Activated T-helper 2 cell treated with anti-CD3 and anti-CD28 coated beads, Interferon-gamma antibody, Interleukin-2, Interleukin-4, amounts not matched to agents 10 μg/mL and 5 μg/mL and 100 μg/mL, durations not matched to agents 14 hours and 24 hours and 36 hours (primary cell): ENCODE measurements around the gene TMEM203. TPM values are rescaled to one million over a fixed set of nuclear protein-coding genes. Genes with fewer than 3 reads are reported as not detected.

Experiments used
- DNase-seq: peaks from one replicate; pipeline ENCODE4 v3.0.0; 2021; ENCODE audit warnings: low spot score
- H3K27ac Mint-ChIP-seq: one replicate; pipeline ENCODE4 v1.8.0; 2021; ENCODE audit warnings: mixed read lengths
- H3K27me3 Mint-ChIP-seq: one replicate; pipeline ENCODE4 v1.8.0; 2021; ENCODE audit warnings: low read depth, mixed read lengths
- H3K36me3 Mint-ChIP-seq: one replicate; pipeline ENCODE4 v1.8.0; 2021; ENCODE audit warnings: low read depth, mixed read lengths
- H3K4me1 Mint-ChIP-seq: one replicate; pipeline ENCODE4 v1.8.0; 2021; ENCODE audit warnings: low read depth, mixed read lengths
- H3K4me3 Mint-ChIP-seq: one replicate; pipeline ENCODE4 v1.8.0; 2021; ENCODE audit warnings: low read depth, mild to moderate bottlenecking, moderate library complexity, mixed read lengths
- H3K9me3 Mint-ChIP-seq: one replicate; pipeline ENCODE4 v1.8.0; 2021; ENCODE audit warnings: mixed read lengths
- intact Hi-C: fragments of 100-400 bp; cut with micrococcal nuclease; formaldehyde crosslinking; loops from one replicate; pipeline ENCODE4 v1.15.1; 2023
- total RNA-seq: library from RNA; stranded (reverse); gene quantifications from 2 replicates; pipeline ENCODE4 v1.2.3, GENCODE V29; 2022

The TMEM203 gene
- total RNA-seq, 1 donor from 2014 or later, result 34.9 TPM

DNA sequence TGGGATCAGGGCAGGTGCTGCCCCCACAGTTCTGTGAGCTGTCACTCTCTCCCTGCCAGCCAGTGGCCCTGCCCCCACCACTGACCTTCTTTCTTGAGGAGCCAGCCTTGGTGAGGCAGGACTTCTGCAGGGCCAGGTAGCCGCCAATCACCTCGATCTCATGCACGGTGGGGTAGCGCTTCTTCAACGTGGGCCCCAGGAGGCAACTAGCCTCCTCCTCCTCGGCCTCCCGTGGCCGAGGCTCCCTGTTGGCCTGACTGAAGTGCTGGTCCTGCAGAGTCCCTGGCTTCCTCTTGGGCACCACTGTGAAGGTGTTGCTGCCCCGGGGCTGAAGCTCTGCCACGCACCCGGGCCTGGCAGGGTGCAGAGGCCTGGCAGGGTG is 6.6 kb downstream of the TMEM203 start:
- DNase-seq, result no peak
- Mint-ChIP-seq H3K4me3 (no peak overlapping the region), H3K9me3 (no peaks in the 10 kb centered on the region), H3K36me3 (peaks cover 5% of the 10 kb centered on the region), H3K27me3 (no peaks in the 10 kb centered on the region), H3K27ac (no peak overlapping the region), H3K4me1 (peaks cover 12% of the 10 kb centered on the region)
- intact Hi-C loops, result no loop called here

DNA sequence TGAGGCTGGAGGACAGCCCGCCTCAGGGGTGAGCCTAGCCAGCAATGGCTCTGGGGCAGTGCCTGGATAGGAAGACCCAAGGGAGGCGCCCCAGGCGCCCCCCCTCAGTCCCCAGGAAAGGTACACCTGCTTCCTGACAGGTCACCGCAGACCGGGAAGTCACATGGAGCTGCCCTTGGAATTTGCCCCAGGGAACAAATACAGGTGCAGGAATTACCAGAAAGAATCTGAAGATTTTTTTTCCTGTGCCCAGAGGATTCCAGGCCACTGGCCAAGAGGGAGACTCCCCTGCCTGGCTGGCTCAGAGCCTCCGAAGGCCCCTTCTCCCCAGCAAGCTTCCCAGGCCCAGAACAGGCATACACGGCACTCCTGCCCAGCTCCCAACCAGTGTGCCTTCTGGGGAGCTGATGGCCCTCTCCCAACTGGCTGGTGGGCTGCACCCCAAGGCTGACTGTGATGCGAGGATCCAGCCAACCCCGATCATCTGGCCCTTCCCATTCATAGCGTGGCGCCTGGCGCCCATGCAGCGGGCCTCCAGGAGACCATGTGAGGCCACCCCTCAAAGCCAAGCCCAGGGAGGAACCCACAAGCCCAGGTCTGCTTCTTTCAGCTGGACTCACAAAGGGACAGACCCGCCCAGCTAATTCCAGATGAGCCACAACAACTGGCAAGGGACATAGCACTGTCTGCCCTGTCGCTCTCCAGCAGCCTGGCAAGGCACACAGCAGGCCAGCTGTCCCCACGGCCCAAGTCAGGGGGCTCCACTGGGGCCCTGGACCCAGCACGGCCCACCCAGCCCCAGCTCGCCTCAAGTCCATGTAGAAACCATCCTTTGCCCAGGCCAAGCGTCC is 7.2 kb downstream of the TMEM203 start:
- Mint-ChIP-seq H3K4me3 (no peak overlapping the region), H3K36me3 (peaks cover 5% of the 10 kb centered on the region), H3K4me1 (peaks cover 11% of the 10 kb centered on the region), H3K9me3 (no peaks in the 10 kb centered on the region), H3K27ac (no peak overlapping the region), H3K27me3 (no peaks in the 10 kb centered on the region)
- intact Hi-C loops, result no loop called here
- DNase-seq, result no peak

DNA sequence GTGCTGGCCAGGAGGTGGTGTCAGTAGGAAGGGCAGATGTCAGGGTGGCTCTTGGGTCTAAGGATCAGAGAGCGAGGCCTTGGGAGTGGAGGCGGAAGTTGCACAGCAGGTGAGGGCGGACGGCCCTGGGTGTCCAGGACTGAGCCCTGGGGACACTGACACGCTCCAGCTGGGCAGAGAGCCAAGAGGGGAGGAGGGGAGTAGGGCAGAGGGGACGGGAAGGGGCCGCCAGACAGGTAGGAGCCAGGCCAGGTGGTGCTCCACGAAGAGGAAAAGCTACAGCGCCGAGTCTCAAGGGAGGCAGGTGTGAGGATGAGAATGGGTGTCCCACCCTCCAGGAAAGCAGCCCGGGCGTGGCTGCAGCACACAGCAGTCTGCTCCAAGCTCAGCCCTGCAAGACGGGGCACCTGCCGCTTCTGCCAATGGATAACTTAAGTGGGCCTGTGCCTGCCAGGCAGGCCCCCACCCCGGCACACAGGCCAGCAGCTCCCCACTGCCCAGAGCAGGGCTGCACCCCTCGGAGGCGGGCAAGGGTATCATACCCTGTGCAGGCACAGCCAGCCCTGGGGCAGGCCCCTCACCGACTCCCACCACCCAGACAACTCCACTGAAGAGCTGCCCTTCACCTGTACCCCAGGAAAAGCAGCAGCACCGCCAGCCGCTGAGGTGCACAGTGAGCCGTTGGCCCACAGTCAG is 9.8 kb downstream of the TMEM203 start:
- intact Hi-C loops, result no loop called here
- Mint-ChIP-seq H3K9me3 (no peaks in the 10 kb centered on the region), H3K4me3 (no peak overlapping the region), H3K4me1 (peaks cover 7% of the 10 kb centered on the region), H3K36me3 (peaks cover 6% of the 10 kb centered on the region), H3K27ac (no peak overlapping the region), H3K27me3 (no peaks in the 10 kb centered on the region)
- no peak for DNase-seq

DNA sequence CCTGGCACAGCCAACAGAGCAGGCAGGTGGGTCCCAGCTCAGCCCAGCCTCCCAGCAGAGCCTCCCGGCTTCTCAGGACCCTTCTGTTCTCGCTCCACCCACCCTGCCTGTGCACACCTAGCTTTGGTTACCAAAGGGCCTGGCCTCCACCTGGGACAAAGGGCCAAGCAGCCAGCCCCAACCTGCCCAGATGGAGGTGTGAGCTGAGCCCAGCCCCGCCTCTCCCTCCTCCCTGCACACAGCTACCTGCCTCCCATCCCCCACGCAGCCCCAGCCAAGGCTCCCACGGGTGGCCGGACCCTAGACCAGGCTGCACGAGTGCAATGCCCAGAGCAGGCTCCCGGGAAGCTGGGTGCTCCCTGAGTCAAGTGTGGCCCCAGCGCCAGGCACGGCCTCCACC is 10.5 kb downstream of the TMEM203 start:
- peaks cover 9% of the 10 kb centered on the region for H3K36me3 Mint-ChIP-seq
- peaks cover 10% of the 10 kb centered on the region for H3K4me1 Mint-ChIP-seq
- intact Hi-C loops, result no loop called here
- no peaks in the 10 kb centered on the region for H3K27me3 Mint-ChIP-seq
- no peak for DNase-seq
- no peak overlapping the region for H3K4me3 Mint-ChIP-seq
- no peak overlapping the region for H3K27ac Mint-ChIP-seq
- H3K9me3 Mint-ChIP-seq, result no peaks in the 10 kb centered on the region

DNA sequence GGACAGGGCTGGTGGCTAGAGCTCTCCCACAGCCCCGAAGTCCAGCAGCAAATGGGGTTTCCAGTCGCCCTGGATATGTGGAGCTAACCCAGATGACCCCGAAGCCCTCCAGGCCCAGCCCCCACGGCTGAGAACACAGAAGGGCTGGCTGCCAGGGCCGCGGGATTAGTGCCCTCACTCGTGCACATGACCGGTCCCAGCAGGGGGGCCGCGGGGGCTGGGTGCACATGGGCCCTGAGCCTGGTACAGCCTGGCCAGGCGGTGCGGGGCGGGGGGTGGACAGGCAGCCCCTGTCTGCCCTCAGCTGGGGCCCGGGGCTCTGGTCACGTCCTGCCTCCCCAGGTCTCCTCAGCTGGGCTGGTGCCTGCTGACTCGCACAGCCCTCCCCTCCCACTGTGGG is 11.1 kb downstream of the TMEM203 start:
- Mint-ChIP-seq H3K27me3 (no peaks in the 10 kb centered on the region), H3K9me3 (no peaks in the 10 kb centered on the region), H3K4me3 (no peak overlapping the region), H3K4me1 (peaks cover 8% of the 10 kb centered on the region), H3K27ac (no peak overlapping the region), H3K36me3 (peaks cover 9% of the 10 kb centered on the region)
- intact Hi-C loops, result no loop called here
- no peak for DNase-seq

DNA sequence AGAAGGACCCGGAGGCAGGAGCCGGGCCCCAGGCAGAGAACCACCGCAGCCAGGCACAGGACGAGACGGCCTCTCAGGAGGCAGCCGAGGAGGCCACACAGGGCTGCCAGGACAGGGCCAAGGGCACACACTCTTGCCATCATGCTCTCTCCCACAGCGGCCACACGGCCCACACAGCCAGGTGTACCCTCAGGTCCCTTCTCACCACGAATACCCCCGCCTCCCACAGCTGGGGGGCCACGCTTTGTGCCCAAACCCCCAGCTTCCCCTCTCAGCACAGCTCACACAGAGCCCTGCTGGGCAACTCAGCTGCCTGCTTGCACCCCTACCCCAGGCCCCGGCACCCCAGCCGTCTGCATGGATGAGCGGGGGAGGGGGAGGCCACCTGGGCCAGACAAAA is 11.7 kb downstream of the TMEM203 start:
- peaks cover 13% of the 10 kb centered on the region for H3K36me3 Mint-ChIP-seq
- H3K4me3 Mint-ChIP-seq, result no peak overlapping the region
- no peak overlapping the region for H3K27ac Mint-ChIP-seq
- H3K9me3 Mint-ChIP-seq, result no peaks in the 10 kb centered on the region
- H3K4me1 Mint-ChIP-seq, result peaks cover 13% of the 10 kb centered on the region
- intact Hi-C loops, result no loop called here
- H3K27me3 Mint-ChIP-seq, result no peaks in the 10 kb centered on the region
- DNase-seq, result no peak

DNA sequence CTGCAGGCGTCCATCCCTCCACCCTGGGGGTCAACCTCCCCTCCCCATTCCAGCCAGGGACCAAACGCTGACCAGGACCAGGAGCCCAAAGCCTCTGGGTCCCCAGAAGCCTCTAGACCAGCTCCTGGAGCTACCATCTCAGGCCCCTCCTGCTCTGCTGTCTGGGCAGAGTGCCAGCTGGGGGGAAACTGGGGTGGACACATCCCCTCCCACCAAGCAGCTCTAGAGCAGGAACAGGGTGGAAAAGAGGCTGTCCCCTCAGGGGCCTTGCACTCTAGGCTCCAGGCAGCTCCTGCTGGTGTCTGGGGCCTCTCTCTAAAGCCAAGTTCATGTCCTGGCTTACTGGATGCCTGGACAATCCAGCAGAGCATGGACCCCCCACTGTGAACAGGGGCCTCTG is 12.6 kb downstream of the TMEM203 start:
- Mint-ChIP-seq H3K36me3 (peaks cover 13% of the 10 kb centered on the region), H3K4me1 (peaks cover 13% of the 10 kb centered on the region), H3K9me3 (no peaks in the 10 kb centered on the region), H3K4me3 (no peak overlapping the region), H3K27me3 (no peaks in the 10 kb centered on the region), H3K27ac (no peak overlapping the region)
- intact Hi-C loops, result no loop called here
- DNase-seq, result no peak

DNA sequence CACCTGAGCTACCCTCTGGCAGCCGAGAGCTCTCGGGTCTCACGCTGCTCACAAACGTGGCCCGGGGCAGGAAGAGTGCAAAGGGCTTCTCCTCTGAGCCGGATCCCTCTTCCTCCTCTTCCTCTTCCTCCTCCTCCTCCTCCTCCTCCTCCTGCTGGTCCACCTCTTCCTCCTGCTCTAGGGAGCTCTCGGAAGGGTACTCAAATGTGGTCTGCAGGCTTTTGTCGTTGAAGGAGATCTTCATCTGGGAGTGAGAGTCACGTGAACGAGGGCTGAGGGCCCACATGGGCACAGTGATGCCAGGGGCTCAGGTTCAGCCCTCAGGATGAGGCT is 13.0 kb downstream of the TMEM203 start:
- H3K4me1 Mint-ChIP-seq, result peaks cover 18% of the 10 kb centered on the region
- H3K27me3 Mint-ChIP-seq, result no peaks in the 10 kb centered on the region
- DNase-seq, result no peak
- no peaks in the 10 kb centered on the region for H3K9me3 Mint-ChIP-seq
- H3K27ac Mint-ChIP-seq, result no peak overlapping the region
- no peak overlapping the region for H3K4me3 Mint-ChIP-seq
- H3K36me3 Mint-ChIP-seq, result peaks cover 16% of the 10 kb centered on the region
- intact Hi-C loops, result no loop called here

DNA sequence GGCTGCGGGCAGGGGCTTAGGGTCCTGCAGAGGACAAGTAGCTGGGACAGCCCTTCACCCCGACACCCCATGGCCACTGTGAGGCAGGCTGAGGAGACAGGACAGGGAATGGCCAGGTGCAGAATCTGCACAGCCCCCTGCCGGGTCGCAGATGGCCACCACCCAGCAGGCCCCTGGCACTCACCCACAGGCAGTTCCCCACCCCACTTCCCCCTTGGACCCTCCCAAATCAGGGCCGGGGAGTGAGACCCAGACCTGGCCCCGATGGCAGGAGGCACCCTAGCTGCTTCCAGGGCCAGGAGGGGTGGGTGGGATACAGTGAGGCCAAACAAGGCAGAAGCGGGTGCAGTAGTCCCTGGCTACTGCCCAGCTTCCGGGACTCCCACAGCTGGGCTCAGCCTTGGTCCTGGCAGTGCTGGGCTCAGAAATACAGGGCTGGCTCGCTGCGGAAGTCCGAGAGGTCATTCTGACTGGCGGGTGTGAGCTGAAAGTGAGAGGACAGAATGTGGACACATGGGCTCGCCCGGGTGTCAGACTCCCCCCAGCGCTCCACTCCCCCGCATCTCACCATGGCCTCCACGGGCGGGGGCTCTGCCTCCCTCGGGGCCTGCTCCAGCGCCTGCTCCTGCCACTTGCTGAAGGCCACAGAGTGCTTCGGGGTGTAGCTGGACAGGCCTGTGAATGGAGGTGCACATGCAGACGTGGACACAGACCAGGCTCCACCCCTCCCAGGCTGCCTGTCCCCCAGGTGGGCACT is 13.6 kb downstream of the TMEM203 start:
- H3K27ac Mint-ChIP-seq, result no peak overlapping the region
- intact Hi-C loops, result no loop called here
- no peaks in the 10 kb centered on the region for H3K9me3 Mint-ChIP-seq
- peaks cover 16% of the 10 kb centered on the region for H3K36me3 Mint-ChIP-seq
- peaks cover 21% of the 10 kb centered on the region for H3K4me1 Mint-ChIP-seq
- no peaks in the 10 kb centered on the region for H3K27me3 Mint-ChIP-seq
- DNase-seq, result no peak
- H3K4me3 Mint-ChIP-seq, result no peak overlapping the region

DNA sequence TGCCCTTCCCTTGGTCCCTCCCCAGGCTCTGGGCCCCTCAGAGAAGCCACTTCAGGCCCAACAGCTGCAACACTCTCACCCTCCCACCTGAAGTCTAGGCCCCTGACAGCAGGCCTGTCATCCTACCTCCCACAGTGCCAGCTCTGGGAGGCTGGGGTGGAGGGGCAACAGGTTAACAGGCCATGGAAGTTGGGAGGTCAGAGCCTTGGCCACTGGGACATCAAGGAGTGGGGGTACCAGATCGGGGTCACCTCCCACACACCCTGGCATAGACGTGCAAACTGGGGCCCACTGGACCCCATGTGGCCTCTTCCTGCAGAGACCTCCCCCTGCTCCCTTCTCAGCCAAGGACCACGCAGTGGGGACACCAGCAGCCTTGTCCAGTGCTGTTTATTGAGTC is 14.2 kb downstream of the TMEM203 start:
- intact Hi-C loops, result no loop called here
- Mint-ChIP-seq H3K27me3 (no peaks in the 10 kb centered on the region), H3K36me3 (peaks cover 16% of the 10 kb centered on the region), H3K27ac (peak overlapping the region; percentile 33), H3K4me1 (peaks cover 25% of the 10 kb centered on the region), H3K9me3 (no peaks in the 10 kb centered on the region), H3K4me3 (peak overlapping the region; percentile 74)
- DNase-seq, result no peak

DNA sequence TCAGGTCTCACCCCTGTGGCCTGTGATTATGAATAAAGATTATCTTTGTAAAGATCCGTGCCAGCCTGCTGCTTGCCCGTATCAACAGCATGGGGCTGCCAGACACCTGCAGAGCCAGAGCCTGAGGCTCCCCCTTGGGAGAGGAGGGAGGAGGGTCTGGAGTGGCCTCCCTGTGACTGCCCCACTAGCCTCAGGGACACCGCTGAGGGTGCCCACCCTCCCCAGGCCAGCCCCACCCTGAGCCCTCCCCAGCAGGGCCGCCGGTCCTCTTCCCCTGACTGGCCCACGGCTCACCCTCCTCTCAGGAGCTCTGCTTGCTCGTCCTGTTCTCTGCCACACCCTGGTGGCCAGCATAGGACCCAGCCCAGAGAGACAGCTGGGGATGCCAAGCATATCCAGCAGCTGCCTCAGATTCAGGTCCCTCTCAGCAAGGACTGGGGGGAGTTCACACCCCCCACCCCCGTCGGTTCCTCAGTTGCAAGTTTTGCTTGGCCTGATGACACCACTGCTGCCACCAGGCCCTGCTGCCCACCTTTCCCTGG is 15.1 kb downstream of the TMEM203 start:
- intact Hi-C loops, result no loop called here
- H3K27ac Mint-ChIP-seq, result peak overlapping the region; percentile 33
- H3K36me3 Mint-ChIP-seq, result peaks cover 21% of the 10 kb centered on the region
- no peaks in the 10 kb centered on the region for H3K9me3 Mint-ChIP-seq
- DNase-seq, result no peak
- no peaks in the 10 kb centered on the region for H3K27me3 Mint-ChIP-seq
- H3K4me3 Mint-ChIP-seq, result peak overlapping the region; percentile 94
- peaks cover 25% of the 10 kb centered on the region for H3K4me1 Mint-ChIP-seq

DNA sequence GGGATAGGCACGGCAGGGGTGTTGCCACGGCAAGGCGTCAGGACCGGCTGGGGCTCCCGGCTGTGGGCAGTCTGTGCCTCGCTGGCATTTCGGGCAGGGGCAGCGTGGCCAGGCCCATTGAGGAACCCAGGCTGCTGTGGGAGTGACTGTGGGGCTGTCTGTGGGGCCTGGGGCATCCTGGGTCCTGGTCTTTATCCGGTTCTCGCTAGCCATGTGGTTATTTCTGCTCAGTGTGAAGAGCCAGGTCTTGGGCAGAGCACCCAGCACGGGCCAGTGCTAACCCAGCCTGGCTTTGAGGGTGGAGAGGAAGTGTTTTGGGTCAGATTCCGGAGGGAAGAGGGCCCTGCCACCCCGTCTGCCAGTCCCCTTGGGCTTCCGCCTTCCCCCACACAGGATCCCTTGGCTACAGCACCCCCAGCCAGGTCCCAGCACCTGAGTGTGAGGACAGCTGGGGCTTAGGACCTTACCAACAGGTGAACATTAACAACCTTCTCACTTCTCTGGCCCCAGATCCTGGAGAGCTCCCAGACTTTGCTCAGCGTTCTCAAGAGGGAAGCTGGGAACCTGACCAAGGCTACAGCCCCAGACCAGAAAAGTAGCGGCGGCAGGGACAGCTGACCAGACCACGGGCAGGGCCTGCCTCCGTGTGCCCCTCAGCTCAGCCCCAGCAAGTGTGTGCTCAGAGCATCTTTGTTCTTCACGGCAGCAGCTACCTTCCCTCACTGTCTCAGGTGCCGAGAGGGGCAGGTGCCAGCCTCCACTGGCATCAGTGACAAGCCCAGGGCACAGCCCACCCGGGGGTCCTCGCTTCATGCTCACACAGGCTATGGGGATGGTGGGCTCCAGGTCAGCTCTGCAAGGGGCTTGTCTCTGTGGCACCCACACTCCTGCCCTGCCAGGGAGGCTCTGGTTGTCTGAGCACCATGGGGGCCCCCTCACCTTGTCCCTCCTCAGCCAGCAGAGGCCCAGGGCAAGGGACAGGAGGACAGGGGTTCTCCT is 15.9 kb downstream of the TMEM203 start:
- intact Hi-C loops, result loop anchor here (5.0 kb wide), 1 partner anchor 48 kb away; no protein-coding TSS in a partner anchor
- no peak for DNase-seq
- Mint-ChIP-seq H3K4me3 (peak overlapping the region; percentile 94), H3K9me3 (no peaks in the 10 kb centered on the region), H3K27ac (peak overlapping the region; percentile 89), H3K27me3 (no peaks in the 10 kb centered on the region), H3K4me1 (peaks cover 25% of the 10 kb centered on the region), H3K36me3 (peaks cover 23% of the 10 kb centered on the region)
